ENCODE measurements around the gene PGRMC1.
"Not testable (repeated sequence)": the region's sequence is repeated elsewhere in the genome, so short reads cannot be mapped to it uniquely, and the experiment has no call there.

Gene PGRMC1

DNA sequence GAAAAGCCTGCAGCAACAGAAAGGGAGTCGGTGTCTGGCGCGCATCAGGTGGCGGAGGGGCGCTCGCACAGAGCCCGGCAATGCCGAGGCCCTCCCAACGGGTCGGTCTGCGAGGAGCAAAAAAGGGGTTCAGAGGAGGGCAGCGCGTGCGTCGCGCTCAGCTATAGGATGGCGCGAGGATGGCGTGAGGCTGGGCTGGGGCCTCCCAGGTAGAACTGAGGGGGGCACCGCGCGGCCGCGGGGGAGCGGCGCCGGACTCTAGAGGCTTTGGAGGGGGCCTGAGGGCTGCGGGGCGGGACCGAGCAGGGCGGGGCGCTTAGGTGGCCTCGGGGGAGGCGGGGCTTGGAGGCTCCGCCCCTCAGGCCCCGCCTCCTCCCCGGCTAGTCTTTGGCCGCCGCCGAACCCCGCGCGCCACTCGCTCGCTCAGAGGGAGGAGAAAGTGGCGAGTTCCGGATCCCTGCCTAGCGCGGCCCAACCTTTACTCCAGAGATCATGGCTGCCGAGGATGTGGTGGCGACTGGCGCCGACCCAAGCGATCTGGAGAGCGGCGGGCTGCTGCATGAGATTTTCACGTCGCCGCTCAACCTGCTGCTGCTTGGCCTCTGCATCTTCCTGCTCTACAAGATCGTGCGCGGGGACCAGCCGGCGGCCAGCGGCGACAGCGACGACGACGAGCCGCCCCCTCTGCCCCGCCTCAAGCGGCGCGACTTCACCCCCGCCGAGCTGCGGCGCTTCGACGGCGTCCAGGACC is at the start of gene PGRMC1:
TSS of gene PGRMC1 (plus strand) at position 414 of the 751 bp plus-strand sequence. CDS start at position 493, 79 bp downstream.
- peak; percentile 78 for DNase-seq (ENCODE audit: low spot score)

DNA sequence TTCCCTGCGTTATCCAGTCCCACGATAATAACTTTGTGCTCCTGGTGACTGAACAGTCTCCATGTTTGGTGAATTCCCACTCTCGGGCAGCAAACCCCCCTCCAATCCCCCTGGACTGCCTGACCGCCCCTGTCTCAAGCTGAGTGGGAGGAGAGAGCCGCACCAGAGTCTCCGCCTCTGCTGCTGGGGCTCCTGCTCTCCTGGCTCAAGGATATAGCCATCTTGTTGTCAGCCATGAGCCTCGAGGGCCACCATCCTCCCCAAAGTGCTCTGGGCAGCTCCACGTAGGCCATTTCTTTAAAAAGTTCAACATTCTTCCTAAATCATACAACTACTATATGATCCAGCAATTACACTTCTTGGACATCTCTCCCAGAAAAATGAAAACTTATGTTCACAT is 49.3 kb upstream of the PGRMC1 start:
- DNase-seq (ENCODE audit: low spot score): no peak

DNA sequence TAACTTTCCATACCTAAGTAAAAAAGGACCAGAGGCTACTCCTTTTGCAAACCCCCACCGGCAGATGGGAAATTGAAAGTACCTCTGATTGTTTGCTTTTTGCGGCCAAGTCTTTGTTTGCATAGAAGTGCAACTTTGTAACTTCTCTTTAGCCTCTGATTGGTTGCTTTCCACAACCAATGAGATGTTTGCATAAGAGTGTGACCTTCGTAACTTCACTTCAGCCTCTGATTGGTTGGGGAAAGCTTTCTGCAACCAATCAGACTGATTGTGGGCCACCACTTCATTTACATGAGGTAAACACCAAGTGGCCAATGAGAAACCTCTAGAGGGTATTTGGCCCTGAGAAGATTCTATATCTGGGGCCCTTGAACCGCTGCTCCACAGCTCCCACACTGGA is 48.8 kb upstream of the PGRMC1 start:
- no peak for DNase-seq (ENCODE audit: low spot score)

DNA sequence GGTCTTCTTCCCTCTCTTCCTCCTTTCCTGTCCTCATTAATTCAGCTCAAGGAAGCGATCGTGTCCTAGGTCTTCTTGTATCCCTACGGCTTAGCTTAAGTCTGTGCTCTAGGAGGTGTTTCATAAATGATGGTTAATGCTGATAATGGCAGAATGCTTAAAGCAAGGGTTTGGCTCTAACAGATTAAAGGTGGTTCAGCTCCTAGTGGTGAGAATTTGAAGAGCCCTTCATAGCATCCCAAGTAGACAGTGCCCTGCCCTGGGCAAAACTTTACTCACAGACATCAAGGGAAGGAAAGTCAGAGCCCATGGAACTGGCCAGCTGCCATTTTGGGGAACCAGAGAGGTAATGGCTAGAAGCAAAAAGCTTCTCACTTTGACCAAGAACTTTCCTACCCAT is 47.0 kb upstream of the PGRMC1 start:
- no peak for DNase-seq (ENCODE audit: low spot score)

DNA sequence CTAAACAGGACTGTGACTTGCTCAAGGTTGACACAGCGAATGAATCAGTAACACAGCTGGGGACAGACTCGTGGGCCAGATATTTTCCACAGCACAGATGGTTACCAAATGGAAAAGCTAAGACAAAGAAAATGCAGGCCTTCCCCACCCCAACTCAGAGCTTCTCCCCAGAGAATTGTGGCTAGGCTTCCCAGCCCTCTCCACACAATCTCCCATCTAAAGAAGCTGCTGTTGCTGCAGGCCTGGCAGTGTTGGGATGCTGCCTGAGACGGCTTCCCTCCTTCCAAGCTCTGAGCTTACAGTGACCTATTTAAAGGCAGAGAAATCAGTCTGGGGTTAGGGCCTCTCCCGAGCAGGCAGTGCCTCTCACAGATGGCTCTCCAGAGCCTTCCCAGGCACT is 46.5 kb upstream of the PGRMC1 start:
- DNase-seq (ENCODE audit: low spot score): no peak

DNA sequence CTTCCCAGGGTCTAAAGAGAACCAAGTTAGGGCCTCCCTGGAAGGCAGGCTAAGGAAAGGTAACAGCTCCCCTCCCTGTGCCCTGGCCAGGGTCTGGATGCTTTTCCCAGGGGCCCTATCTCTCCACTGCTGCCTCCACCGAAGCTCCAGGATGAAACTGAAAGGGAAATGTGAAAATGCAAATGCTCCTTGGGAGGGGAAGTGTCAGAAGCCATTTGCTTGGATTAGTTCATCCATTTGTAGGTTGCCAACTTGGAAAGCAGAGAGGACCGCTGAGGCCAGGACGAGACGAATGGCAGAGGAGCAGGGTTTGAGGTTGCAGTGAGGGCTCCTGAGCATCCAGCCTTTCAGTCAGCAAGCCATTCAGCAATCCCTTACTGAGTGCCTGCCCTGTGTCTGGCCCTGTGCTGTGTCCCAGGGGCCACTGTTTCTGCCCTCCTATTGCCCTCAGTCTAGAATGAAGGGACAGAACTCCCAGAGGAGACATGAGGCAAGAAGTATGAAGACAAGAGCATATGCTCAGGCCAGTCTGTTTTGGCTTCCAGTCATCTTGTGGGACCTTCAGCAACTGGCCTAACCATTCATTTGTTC is 45.9 kb upstream of the PGRMC1 start:
- DNase-seq (ENCODE audit: low spot score): no peak

DNA sequence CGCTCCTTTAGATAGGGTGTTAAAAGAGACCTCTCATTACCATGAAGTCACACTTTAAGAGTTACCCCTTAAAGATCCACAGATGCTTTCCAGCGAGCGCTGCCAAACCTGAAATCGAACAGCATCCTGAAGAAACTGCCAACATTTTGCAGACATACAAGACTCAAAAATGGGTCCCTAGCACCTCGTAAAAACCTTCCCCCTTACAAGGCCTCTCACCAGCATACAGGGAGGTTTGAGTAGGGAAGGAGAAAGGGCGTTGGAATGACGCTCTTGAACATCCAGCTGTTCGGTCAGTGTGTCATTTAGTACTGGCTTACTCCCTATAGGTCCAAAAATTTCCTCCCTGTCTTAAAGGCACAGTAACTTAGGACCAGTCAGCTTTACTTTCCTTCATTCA is 45.3 kb upstream of the PGRMC1 start:
- DNase-seq (ENCODE audit: low spot score): no peak

DNA sequence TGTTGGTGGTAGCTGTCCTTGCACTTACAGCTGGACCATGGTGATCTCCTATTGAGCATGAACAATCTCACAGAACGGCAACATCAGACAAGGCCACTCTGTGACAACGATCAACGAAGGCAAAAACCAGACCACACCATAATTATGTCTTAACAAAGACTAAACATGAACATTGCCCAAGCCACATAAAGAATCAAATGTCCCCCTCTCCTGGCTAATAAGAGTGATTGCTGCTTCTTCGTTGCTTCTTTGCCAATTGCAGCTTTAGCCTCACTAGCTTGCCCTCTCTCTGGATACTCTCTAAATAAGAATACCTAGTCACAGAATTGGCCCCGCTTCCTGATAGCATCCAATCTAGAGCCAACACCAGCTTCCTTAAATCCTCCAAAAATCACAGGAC is 41.5 kb upstream of the PGRMC1 start:
- no peak for DNase-seq (ENCODE audit: low spot score)

DNA sequence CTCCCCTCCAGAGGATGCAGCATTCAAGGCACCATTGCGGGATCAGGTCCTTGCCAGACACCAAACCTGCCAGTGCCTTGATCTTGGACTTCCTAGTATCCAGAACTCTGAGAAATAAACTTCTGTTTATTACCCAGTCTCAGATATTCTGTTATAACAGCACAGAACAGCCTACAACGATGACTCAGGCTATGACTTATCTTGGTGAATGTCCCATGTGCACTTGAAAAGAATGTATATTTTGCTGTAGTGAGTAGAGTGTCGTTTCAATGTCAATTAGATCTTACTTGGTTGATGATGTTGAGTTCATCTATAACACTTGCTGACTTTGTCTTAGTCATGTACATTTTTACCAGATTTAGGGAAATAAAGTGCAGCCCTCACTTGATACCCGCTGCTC is 34.5 kb upstream of the PGRMC1 start:
- no peak for DNase-seq (ENCODE audit: low spot score)

DNA sequence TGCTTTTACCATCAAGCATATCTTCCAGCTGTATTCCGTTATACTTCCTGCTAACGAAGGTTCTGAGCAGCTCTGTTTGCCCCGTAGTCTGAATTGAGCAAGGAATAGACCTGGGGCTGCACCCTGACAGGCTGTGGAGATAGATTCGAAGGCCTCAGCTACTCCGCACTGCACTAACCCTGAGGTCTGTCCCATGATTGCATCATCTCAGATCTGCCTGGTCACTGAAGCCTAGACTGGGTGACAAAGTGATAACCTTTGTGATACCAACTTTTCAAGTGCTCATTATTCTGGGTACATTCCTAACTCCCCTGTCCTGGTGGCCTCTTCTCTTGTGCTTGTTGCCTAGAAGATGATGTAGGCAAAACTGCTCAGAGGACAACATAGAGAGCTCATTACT is 29.9 kb upstream of the PGRMC1 start:
- no peak for DNase-seq (ENCODE audit: low spot score)

DNA sequence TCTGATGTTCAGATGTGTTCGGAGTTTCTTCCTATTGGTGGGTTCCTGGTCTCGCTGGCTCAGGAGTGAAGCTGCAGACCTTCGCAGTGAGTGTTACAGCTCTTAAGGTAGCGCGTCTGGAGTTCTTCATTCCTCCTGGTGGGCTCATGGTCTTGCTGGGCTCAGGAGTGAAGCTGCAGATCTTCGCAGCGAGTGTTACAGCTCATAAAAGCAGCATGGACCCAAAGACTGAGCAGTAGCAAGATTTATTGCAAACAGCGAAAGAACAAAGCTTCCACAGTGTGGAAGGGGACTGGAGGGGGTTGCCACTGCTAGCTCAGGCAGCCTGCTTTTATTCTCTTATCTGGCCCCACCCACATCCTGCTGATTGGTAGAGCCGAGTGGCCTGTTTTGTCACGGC is 28.6 kb upstream of the PGRMC1 start:
- not testable (repeated sequence) for DNase-seq (ENCODE audit: low spot score)

DNA sequence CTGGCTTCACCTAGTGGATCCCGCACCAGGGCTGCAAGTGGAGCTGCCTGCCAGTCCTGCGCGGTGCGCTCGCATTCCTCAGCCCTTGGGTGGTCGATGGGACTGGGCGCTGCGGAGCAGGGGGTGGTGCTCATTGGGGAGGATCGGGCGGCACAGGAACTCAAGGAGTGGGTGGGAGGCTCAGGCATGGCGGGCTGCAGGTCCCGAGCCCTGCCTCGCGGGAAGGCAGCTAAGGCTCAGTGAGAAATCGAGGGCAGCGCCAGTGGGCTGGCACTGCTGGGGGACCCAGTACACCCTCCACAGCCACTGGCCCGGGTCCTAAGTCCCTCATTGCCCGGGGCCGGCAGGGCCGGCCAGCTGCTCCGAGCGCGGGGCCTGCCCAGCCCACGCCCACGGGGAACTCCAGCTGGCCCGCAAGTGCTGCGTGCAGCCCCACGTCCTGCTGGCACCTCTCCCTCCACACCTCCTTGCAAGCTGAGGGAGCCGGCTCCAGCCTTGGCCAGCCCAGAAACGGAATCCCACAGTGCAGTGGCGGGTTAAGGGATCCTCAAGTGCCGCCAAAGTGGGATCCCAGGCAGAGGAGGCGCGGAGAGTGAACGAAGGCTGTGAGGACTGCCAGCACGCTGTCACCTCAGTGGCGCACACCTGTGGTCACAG is 27.6 kb upstream of the PGRMC1 start:
- DNase-seq (ENCODE audit: low spot score): no peak

DNA sequence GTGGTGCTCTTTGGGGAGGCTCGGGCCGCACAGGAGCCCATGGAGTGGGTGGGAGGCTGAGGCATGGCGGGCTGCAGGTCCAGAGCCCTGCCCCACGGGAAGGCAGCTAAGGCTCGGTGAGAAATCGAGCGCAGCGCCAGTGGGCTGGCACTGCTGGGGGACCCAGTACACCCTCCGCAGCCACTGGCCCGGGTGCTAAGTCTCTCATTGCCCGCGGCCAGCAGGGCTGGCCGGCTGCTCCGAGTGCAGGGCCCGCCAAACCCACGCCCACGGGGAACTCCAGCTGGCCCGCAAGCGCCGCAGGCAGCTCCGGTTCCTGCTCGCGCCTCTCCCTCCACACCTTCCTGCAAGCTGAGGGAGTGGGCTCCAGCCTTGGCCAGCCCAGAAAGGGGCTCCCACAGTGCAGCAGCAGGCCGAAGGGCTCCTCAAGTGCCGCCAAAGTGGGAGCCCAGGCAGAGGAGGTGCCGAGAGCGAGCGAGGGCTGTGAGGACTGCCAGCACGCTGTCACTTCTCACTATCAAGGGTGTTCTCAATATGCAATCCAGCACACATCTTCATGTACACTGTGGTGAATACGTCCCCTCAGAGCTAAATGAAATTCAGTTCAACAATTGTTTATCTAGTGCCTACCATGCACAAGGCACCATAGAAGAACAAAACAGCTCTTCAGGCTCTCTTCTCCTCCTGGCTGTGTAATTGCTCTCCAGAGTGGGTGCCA is 25.0 kb upstream of the PGRMC1 start:
- DNase-seq (ENCODE audit: low spot score): not testable (repeated sequence)

DNA sequence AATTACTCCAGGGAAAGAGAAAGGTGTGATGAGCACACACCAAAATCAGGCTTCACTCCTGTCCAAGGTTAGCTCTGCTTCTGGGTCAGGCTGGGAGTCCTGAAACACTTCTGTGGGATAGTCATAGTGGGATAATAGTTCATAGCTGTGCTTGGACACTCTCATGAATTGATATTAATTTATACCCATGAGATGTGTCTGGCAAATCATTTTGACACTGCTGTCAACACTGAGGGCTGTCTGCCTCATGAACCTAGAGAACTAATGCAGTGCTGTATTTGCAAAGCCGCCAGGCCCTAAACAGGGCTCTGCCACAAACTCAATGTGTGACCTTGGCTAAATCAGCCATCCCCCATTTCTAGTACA is 24.5 kb upstream of the PGRMC1 start:
- DNase-seq (ENCODE audit: low spot score): no peak

DNA sequence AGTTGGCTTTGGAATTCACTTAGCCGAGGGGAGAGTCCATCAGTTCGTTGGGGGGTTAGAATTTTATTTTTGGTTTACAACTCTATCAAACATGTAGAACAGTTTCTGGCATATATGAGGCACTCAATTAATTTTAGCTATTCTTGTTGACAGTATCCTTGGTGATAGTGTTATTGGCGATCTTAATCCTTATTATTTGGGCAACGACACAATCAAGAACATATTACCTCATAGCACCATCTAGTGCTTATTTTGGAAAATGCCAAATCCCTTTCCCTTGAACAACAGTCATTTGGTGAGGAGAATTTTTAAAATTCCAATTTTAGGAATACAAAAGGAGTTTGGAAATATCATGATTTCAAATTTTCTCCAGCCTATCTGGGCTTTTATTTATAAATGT is 17.9 kb upstream of the PGRMC1 start:
- no peak for DNase-seq (ENCODE audit: low spot score)

DNA sequence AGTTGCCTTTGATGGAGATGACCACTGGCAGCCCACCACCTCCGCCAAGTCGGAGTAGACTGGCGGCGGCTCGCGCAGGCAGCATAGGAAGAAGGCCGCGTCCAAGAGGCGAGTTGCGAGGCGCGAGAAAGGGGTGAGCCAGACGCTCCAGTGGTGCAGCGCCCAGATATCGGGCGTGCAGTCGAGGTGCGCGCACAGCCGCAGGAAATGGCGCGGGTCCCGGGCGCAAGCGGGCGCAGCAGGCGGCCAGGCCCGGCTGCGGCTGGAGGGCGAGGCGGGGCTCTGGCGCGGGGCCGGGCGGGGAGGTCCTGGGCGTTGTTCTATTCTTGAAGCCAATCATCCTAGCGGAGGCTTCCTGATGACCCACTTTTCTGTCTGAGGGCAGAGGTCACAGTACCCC is 13.2 kb upstream of the PGRMC1 start:
- no peak for DNase-seq (ENCODE audit: low spot score)

DNA sequence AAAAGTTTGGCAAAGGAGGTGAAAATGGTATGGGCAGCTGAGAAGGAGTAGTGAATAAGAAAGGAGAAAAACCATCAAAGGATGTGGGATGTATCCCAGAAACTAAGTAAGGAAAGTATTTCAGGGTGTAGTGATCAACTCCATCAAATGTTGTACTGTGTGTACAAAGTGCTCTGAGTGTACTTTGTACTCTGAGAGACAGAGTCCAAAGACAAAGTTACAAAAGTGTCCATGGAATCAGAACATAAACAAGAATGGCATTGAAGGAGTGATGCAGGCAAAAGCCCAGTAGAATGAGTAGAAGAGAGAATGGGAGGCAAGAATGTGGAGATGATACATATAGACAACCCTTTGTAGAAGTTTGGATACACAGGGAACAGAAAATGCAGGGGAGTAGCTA is 12.3 kb upstream of the PGRMC1 start:
- no peak for DNase-seq (ENCODE audit: low spot score)

DNA sequence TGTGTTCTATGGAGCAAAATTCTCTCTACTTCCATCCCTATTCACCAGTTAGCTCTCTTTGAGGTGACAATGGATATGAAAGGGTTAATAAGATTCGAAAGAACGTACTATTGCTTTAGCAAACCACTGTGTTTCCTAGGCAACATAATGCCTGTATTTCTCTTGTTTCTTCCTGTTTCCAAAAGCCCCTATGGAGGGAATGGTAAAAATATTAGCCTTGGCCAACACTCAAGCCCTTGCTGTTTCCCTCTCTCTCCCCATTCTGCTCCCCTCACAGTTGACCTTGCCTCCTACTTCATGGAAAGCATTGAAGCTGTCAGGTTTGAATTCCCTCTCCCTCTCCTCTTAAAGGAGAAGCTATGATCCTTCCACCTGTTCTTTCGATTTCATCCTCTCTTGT is 9.6 kb upstream of the PGRMC1 start:
- DNase-seq (ENCODE audit: low spot score): no peak

DNA sequence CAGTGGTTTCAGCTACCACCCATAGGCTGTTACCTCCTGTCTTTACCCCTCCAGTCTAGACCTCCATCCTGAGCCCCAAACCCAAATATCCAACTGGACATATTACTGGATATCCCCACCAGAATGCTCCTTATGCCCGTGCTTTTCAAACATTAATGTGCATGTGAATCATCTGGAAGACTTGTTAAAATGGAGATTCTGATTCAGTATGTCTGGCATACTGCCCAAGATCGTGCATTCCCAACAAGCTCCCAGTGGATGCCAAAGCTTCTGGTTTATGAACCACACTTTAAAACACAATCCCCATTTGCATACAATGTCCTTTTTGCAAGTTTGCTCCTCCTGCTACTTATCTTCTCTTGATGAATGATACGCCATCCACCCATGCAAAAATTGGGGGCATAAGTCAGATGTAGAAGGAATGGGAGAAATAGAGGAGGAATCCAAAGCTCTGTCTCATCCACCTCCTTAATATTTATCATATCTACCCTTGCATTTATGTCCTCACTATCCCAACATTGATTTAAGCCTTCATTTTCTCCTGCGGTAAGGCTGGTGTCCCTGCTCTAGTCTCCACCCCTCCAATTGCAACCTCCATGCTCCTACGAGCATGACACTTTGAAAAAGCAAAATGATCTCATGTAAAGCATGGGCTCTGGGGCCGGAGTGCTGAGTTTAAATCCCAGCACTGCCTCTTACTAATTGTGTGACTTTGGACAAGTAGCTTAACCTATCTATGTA is 7.4 kb upstream of the PGRMC1 start:
- no peak for DNase-seq (ENCODE audit: low spot score)

DNA sequence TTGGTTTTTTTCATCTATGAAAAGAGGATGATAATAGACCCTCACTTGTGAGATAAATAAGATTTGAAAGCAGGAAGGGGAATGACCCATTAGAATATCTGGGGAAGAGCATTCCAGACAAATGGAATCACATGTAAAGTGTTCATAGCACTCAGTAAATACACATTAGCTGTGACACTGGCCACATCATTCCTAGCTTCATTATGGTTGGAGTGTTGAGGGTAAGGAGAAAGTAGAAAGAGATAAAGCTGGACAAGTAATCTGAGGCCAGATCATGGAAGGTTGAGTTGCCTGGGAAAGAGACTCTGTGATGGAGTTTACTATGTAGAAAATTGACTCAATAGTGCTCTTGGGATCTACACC is 6.9 kb upstream of the PGRMC1 start:
- no peak for DNase-seq (ENCODE audit: low spot score)

DNA sequence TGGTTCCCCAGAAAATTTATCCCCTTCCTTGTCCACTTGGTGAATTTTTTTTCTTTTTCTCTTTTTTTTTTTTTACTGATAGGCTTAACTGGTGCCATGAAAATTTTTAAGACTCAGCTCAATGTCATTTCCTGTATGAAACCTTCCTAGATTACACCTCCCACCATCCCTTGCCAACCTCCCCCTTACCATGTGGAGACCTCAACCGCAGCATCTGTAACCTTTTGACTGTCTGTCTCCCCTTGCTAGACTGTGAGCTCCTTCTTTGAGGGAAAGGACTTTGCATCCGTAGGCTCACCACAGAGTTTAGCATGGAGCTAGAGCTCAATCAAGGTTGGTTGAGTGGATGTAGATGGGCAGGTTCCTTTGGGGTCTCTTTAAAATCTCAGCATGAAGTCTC is 5.2 kb upstream of the PGRMC1 start:
- DNase-seq (ENCODE audit: low spot score): no peak

DNA sequence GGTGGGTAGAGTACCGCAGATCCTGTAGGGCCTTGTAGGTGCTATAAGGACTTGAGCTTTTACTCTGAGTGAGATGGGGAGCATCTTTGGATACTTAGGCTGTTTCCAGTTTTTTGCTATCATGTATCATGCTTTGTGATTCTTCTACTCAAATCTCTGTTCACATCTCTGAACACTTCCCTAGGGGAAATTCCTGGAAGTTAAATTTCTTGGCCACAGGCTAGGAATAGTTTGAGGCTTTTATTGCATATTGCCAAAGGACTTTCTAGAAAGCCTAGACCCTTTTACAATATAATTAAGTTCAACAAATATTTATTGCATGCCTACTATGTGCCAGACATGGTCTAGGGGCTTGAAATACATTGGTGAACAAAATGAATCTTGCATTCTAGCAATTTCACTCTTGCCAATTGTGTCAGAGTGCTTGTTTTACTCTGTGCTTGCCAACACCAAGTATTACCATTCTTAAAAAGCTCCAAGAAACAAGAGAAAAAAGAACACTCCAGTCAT is 4.1 kb upstream of the PGRMC1 start:
- no peak for DNase-seq (ENCODE audit: low spot score)
